Measurements from ENCODE around the gene EXOC6B.

The EXOC6B gene

GRCh38 chr2:72214429-72215143 lies 611.2 kb downstream of the EXOC6B start:
- Histone ChIP-seq H3K9me3 (ENCODE audit: control insufficient read depth, low read length) (no peaks in the 10 kb centered on the region), H3K4me1 (no peaks in the 10 kb centered on the region), H3K4me3 (ENCODE audit: low read depth, low read length) (no peak overlapping the region), H3K79me2 (no peaks in the 10 kb centered on the region), H3K27me3 (ENCODE audit: control insufficient read depth, insufficient read depth, low read length) (no peaks in the 10 kb centered on the region), H3K4me2 (ENCODE audit: low read length) (no peak overlapping the region), H3K9ac (no peak overlapping the region), H3K27ac (no peak overlapping the region), H2AFZ (no peak overlapping the region), H3K36me3 (ENCODE audit: control insufficient read depth, insufficient read depth, low read length) (no peaks in the 10 kb centered on the region)
- TF ChIP-seq CTCF (IDR thresholded peaks at IDR 0.05) = no peak

GRCh38 chr2:72212486-72212855 lies 613.4 kb downstream of the EXOC6B start:
- H3K4me2 ChIP-seq (ENCODE audit: low read length) = no peak overlapping the region
- TF ChIP-seq CTCF (IDR thresholded peaks at IDR 0.05) = no peak
- H3K4me3 ChIP-seq (ENCODE audit: low read depth, low read length) = no peak overlapping the region
- no peaks in the 10 kb centered on the region for H3K9me3 ChIP-seq (ENCODE audit: control insufficient read depth, low read length)
- H3K79me2 ChIP-seq = no peaks in the 10 kb centered on the region
- no peak overlapping the region for H3K27ac ChIP-seq
- no peaks in the 10 kb centered on the region for H3K4me1 ChIP-seq
- no peaks in the 10 kb centered on the region for H3K36me3 ChIP-seq (ENCODE audit: control insufficient read depth, insufficient read depth, low read length)
- H3K27me3 ChIP-seq (ENCODE audit: control insufficient read depth, insufficient read depth, low read length) = no peaks in the 10 kb centered on the region
- no peak overlapping the region for H2AFZ ChIP-seq
- H3K9ac ChIP-seq = no peak overlapping the region

GRCh38 chr2:72211777-72212485 lies 613.9 kb downstream of the EXOC6B start:
- Histone ChIP-seq H3K79me2 (no peaks in the 10 kb centered on the region), H3K27me3 (ENCODE audit: control insufficient read depth, insufficient read depth, low read length) (no peaks in the 10 kb centered on the region), H3K9ac (no peak overlapping the region), H3K36me3 (ENCODE audit: control insufficient read depth, insufficient read depth, low read length) (no peaks in the 10 kb centered on the region), H3K27ac (no peak overlapping the region), H3K4me1 (no peaks in the 10 kb centered on the region), H3K4me3 (ENCODE audit: low read depth, low read length) (no peak overlapping the region), H2AFZ (no peak overlapping the region), H3K4me2 (ENCODE audit: low read length) (no peak overlapping the region), H3K9me3 (ENCODE audit: control insufficient read depth, low read length) (no peaks in the 10 kb centered on the region)
- TF ChIP-seq CTCF (IDR thresholded peaks at IDR 0.05) = no peak

GRCh38 chr2:72211350-72211749 lies 614.5 kb downstream of the EXOC6B start:
- Histone ChIP-seq H3K79me2 (no peaks in the 10 kb centered on the region), H3K4me1 (no peaks in the 10 kb centered on the region), H3K9ac (no peak overlapping the region), H3K27me3 (ENCODE audit: control insufficient read depth, insufficient read depth, low read length) (no peaks in the 10 kb centered on the region), H3K27ac (no peak overlapping the region), H3K4me2 (ENCODE audit: low read length) (no peak overlapping the region), H3K9me3 (ENCODE audit: control insufficient read depth, low read length) (no peaks in the 10 kb centered on the region), H3K4me3 (ENCODE audit: low read depth, low read length) (no peak overlapping the region), H2AFZ (no peak overlapping the region), H3K36me3 (ENCODE audit: control insufficient read depth, insufficient read depth, low read length) (no peaks in the 10 kb centered on the region)
- no peak for TF ChIP-seq CTCF (IDR thresholded peaks at IDR 0.05)

Data from parathyroid adenoma (tissue), 2 donors.